LHCN-M2 (cell line): ENCODE data around the gene TBC1D19. TPM values are rescaled to one million over a fixed set of nuclear protein-coding genes. Genes with fewer than 3 reads are reported as not detected.

Experiments used
- total RNA-seq: library from RNA; depleted of rRNA; stranded (reverse); fragments of >200 nt; gene quantifications from 2 replicates; pipeline ENCODE4 v1.2.3, GENCODE V29; 2014; rRNA removed

TBC1D19 gene
- total RNA-seq, 1 experiment from 2014 or later = 86.3 TPM

Other genes with a start within 250 kb of the TBC1D19 start
- not detected in 2 replicates for gene CCKAR, start 93.6 kb upstream of the TBC1D19 start, total RNA-seq